SH-SY5Y (cell line): Measurements from ENCODE around the gene AGAP1.

ENCODE experiments used
- GATA2 ChIP-seq: IDR thresholded peaks from 2 replicates; pipeline ENCODE4 v1.6.1; 2011; ENCODE audit warnings: mild to moderate bottlenecking, low read depth, low read length
- GATA3 ChIP-seq: IDR thresholded peaks from 2 replicates; pipeline ENCODE4 v1.6.1; 2011; ENCODE audit warnings: low read depth, mild to moderate bottlenecking, low read length, moderate library complexity

GRCh38 chr2:236113425-236113824, 619.6 kb downstream of the AGAP1 start:
- TF ChIP-seq GATA3 (no peak), GATA2 (no peak)
